GM20431 (cell line): ENCODE data around the gene C1RL.
"Not testable (repeated sequence)": the region's sequence is repeated elsewhere in the genome, so short reads cannot be mapped to it uniquely, and the experiment has no call there.

Experiments
- in situ Hi-C: fragments of 300-500 bp; cut with MseI, MboI; formaldehyde crosslinking; loops from one replicate; pipeline ENCODE4 v1.15.0; 2020; ENCODE audit warnings: low sequenced_read_pairs; ENCODE audit not compliant: unreplicated experiment

Gene C1RL

DNA sequence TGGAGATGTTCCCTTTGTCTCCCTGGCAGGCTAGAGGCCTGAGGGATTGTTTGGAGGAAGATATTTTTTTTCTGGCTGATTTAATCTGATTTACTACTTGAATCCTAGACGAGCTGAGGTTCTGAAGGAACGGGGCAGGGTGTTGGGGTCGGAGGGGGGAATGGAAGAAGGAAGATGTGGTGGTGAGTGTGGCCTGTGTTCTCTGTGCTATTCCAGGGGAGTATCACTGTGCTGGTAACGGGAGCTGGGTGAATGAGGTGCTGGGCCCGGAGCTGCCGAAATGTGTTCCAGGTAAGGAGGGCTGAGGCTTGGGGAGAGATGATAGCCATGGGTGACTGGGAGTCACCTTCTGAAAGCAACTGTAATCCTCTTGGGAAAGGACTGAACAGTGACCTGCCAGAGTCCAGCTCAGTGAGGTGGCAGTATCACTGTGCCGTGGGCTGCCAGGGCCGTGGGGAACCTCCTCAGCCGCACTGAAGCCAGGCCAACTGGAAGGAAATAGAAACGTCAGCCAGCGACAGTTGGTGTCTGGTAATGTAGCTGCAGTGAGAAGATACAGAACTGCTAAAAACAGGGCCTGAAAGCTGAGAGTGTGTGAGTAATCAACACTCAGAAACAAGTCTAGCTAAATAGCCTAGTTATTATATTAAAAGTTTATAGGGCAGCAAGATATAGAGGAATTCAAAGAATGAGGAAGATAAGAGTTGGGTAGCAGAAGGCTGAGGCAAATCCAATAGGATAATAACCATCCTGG lies 40.6 kb downstream of the C1RL start:
- in situ Hi-C loops, result no loop called here

DNA sequence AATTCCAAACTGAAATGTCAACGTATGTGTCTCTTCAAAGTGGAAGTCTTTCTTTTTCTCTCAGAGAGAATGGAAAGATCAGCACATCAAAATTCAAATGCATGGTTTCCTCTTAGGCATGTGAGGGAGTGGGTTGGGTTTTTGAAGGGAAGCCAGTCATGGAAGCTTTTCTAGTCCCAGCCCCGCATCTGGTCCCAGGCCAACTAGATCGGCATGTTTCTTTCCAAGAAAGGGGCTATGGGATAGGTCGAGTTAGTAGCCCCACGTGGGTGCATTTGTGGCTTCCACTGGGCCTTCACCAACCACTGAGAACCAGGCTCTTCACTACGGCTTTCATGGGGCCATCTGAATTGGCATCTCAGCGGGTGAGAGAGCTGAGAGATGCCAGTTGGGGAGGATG lies 41.9 kb downstream of the C1RL start:
- in situ Hi-C loops, result no loop called here

DNA sequence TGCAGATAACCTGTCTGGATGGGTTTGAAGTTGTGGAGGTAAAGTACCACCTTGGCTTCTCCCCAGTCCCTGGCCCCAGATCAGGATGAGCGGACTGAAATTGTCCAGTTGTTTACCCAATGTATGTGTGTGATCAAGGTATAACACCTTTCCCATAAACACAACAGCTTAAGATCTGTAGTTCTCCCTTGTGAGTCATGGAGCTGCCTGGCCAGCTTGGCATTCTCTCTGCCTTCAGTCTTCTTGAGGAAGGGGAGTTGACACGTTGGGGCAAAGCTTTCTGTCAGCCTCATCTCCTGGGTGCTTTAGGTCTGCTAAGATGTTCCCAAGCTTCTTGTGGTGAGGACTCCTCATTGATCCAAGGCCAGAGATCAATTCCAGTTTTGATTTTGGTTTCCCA lies 42.4 kb downstream of the C1RL start:
- in situ Hi-C loops, result no loop called here

DNA sequence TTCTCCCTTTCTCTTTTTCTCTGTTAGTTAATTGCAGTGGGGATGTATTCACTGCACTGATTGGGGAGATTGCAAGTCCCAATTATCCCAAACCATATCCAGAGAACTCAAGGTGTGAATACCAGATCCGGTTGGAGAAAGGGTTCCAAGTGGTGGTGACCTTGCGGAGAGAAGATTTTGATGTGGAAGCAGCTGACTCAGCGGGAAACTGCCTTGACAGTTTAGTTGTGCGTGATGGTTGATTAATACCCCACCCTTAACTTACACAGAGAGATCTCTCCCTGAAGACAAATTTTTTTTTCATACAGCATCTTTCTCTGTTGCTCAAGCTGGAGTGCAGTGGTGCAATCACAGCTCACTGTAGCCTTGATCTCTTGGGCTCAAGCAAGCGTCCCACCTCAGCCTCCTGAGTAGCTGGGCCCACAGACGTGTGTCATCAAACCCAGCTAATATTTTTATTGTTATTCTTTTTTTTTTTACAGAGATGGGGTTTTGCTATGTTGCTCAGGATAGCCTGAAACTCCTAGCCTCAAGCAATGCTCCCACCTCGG lies 43.9 kb downstream of the C1RL start:
- in situ Hi-C loops, result no loop called here

DNA sequence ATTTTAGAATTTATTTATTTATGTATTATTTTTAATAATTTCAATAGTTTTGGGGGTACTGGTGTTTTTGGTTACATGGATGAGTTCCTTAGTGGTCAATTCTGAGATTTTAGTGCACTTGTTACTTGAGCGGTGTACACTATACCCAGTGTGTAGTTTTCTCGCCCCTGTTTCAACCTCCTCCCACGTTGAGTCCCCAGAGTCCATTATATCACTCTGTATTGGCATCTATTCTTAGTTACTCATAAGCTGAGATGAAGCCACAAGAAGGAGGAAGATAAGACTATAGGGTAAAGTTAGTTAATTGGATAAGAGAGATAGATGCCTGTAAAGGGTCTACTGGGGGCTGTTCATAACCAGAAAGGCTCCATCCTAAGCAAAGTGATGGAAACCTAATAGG lies 44.5 kb downstream of the C1RL start:
- in situ Hi-C loops, result no loop called here

DNA sequence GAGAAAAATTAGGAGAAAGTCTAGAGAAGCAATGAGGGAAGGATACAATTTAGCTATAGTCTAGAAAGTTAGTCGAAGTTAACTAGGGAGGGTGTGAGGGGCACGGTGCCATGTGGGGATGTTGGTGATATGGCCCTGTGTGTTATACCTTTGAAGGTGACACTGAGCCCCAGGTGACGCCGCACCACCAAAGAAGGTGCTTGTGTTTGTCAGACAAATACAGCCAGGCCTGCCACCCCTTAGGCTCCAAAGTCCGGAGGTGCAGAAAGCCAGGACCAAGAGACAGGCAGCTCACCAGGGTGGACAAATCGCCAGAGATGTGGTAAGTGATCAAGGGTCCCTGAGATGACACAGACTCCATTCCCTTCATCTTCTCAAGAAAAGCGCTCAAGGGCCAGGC lies 47.4 kb downstream of the C1RL start:
- in situ Hi-C loops, result no loop called here

DNA sequence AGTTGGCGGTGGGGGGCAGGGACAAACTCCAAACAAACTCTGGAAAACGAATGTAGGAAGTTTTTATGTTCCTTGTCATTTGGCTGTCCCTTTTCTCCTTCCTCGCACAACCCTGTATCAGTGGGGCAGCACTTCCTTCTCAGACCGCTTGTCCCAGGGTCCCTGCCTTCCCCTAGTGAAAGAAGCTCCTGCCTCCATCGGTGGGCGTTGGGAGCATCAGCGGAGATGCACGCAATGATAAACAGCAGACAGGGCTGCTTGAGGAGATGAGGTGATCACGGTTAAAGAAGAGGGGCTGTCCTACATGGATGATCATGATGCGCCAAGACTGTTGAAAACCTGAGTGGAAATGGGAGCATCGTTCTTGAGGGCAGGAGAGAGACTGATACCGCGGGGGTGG lies 47.9 kb downstream of the C1RL start:
- in situ Hi-C loops, result no loop called here

DNA sequence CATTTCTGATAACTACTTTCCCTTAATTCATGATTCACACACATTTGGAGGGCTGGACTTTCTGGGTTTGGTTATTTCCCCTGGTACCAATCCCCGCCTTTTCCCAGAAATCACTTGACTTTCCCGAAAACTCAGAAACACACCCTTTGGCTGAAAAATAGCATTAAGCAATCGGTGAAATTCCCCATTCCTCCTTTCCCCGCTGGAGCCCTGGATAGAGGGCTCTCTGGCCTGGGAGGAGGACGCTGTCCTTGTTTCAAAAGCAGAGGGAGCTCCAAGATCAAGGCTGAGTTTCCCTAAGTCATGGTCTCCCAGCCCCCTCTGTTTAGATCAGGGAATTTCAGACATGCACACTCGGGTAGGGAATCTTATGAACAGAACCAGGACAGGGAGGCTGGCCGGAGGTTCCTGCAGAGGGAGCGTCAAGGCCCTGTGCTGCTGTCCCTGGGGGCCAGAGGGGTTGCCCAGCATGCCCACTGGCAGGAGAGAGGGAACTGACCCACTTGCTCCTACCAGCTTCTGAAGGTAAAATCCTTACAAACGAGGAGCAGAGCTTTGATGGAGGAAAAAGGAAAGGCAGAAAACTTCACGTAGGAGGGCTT lies 48.6 kb downstream of the C1RL start, which contains the start of gene C1S:
Gene C1S, plus strand, starts transcription at position 366 of the 602 bp plus-strand sequence. CDS start 1,195 bp downstream, outside the sequence.
- in situ Hi-C loops, result no loop called here

DNA sequence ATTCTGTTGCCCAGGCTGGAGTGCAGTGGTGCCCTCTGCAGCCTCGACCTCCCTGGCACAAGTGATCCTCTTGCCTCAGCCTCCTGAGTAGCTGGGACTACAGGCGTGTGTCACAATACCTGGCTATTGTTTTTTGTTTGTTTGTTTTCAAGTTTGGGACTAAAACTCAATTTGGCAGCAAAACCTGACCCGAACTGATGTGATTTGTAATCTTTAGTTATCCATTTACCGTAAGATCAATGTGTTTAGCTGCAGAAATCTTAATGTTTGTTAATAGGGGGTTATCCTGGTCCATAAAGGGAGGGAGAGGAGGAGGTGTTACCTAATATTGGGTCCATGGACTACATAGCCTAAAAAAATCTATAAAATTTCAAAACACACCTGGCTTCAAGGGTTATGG lies 49.2 kb downstream of the C1RL start:
- in situ Hi-C loops, result no loop called here

DNA sequence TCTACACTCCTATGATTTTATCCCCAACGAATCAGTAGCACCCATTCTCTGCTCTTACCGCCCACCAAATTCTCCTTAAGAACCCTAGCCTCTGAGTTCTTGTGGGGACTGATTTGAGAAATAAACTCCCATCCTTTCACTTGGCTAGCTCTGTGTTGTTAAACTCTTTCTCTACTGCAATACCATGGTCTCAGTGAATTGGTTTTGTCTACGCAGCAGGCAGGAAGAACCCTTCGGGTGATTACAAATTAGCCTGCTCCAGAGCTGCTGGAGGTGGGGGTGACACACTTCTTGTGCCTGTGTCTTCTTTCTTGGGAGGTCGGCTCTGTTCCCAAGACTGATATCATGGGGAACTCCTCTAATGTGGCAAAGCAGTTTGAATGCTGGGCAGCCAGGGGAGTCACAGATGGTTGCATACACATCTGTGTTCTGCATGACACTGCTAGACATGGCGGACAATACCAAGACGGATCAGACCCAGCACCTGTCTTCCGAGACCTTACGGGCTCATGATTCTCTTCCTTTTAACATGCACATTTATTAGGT lies 50.1 kb downstream of the C1RL start:
- in situ Hi-C loops, result no loop called here

DNA sequence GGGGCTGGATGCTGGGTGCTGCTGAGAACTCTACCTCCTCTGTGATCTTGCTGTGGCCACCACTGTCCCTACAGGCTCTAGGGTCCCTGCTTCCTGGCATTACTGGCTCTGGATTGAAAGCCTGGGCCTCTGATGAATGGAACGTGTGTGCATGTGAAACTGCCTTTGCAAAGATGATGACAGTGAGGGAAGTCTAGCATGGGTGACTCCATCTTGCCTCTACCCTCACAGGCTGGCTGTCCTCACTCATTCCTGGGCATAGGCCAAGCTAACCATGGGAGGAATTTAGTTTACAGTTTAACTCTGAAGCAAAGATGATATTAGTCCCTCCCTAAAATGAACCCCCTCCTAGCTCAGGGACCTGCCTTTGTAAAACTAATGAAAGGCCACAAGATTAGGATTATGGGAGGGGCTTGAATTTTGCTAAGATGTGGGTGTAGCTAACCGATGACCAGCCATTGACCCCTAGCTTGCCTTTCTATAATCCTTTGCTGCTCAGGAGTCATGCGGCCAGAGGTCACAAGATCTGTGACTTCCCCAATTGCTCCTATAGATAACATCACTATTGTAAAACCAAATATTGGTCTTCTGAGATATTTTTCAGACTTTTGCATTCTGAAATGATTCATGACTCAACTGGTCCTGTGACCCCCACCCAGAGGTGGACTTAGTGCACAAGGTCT lies 50.7 kb downstream of the C1RL start:
- in situ Hi-C loops, result no loop called here

DNA sequence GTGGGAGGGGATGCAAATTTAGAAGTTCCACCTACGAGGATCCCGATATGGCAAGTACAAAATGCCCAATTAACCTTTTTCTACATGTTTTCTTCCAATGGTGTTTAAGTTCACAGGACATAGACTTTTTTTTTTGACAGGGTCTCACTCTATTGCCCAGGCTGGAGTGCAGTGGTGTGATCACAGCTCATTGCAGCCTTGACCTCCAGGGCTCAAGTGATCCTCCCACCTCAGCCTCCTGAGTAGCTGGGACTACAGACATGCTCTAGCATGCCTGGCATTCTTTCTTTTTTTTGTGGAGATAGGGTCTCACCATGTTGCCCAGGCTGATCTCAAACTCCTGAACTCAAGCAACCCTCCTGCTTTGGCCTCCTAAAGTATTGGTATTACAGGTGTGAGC lies 53.3 kb downstream of the C1RL start:
- in situ Hi-C loops, result not testable (repeated sequence)

DNA sequence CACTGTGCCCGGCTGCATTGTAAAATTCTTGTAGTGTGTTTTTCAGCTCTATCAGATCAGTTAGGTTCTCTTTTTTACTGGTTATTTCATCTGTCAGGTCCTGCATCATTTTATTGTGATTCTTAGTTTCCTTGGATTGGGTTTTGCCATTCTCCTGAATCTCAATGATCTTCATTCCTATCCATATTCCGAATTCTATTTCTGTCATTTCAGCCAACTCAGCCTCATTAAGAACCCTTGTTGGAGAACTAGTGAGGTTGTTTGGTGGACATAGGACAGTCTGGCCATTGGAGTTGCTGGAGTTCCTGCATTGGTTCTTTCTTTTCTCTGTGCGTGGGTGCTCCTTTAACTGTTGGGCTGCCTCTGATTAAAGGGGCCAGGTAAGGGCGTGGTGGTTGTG lies 54.1 kb downstream of the C1RL start:
- in situ Hi-C loops, result no loop called here

DNA sequence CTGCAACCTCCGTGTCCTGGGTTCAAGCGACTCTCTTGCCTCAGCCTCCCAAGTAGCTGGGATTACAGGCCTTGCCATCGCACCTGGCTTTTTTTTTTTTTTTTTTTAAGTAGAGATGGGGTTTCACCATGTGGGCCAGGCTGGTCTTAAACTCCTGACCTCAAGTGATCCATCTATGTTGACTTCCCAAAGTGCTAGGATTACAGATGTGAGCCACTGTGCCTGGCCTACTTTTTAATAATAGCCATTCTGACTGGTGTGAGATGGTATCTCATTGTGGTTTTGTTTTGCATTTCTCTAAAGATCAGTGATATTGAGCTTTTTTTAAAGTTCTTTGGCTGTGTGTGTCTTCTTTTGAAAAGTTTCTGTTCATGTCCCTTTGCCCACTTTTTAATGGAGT lies 59.0 kb downstream of the C1RL start:
- in situ Hi-C loops, result not testable (repeated sequence)

DNA sequence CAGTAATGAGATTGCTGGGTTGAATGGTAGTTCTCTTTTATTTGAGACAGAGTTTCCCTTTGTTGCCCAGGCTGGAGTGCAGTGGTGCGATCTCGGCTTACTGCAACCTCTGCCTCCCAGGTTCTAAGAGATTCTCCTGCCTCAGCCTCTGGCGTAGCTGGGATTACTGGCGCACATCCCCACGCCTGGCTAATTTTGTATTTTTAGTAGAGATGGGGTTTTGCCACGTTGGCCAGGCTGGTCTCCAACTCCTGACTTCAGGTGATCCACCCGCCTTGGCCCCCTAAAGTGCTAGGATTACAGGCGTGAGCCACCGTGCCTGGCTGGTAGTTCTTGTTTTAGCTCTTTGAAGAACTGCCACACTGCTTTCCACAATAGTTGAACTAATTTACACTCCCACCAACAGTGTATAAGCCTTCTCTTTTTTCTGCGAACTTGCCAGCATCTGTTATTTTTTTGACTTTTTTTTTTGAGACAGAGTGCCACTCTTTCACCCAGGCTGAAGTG lies 59.5 kb downstream of the C1RL start:
- in situ Hi-C loops, result not testable (repeated sequence)

DNA sequence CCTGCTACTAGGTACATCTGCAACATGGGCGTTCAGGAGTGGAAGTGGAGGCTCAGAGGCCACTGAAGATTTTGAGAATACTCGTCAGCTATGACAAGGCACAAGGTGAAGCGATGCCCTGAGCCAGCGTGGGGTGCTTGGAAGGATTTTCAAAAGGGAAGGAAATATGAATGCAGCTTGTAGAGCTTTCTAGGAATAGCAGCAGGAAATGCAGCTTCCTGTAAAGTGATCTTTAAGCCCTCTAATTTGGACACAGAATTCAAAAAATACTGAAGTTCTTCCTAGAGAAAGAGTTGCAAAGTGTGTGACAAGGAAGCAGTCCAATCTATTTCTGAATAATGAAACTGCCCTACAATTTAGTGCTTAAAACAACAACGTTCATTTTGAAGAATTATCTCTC lies 61.7 kb downstream of the C1RL start:
- in situ Hi-C loops, result no loop called here

DNA sequence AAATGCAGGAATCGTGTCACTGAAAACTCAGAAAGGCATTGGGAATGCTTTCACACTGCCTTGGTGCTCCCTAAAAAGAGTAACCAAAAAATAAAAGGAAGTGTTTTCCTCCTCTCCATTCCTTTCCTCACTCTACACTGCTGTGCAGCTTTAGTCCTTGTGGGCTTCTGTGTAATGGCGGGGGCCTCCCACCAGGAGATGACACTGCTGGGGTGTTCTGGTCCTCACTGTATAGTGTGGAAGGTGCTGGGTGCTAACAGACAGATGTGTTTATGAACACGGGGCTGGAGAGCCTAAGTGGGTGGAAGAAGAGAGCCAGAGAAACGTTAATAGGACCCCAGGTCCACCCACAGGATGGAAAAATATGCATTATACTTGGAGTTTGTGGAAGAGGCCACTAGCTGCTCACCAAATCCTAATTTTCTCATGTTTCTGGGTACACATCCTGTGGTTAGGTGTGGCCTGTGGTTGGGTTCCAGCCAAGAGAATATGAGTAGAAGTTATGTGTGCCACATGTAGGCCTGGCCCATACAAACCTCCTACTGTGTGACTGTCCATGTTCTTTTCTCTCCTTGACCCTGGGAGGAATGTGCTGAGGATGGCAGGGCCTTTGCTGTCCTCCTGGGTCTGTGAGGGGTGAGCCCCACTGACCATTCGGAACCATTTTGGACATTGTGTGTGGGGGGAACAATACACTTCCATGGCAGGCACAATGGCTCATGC lies 62.5 kb downstream of the C1RL start:
- in situ Hi-C loops, result no loop called here

DNA sequence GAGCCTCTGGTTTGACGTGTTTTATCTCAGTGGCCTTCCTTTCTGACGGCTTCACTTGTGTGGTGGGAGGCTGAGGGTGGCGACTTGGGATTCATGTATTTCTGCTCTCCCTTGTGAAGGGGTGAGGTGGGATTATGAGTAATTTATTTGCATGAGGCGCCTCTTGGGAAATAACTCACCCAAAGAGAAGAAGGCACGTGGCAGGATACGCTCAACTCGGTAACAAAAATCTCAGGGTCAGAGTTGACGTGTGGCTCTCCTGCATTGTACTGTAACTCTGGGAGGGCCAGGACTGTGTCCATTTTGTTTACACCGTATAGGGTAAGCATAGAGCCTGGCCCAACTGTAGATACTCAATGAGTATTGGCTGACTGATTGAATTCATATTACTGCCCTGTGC lies 63.1 kb downstream of the C1RL start:
- in situ Hi-C loops, result no loop called here
